ENCODE measurements around the gene HACD2.

Gene HACD2

GRCh38 chr3:123447416-123447748, 137.5 kb downstream of the HACD2 start:
- TF ChIP-seq, protein P1, sequence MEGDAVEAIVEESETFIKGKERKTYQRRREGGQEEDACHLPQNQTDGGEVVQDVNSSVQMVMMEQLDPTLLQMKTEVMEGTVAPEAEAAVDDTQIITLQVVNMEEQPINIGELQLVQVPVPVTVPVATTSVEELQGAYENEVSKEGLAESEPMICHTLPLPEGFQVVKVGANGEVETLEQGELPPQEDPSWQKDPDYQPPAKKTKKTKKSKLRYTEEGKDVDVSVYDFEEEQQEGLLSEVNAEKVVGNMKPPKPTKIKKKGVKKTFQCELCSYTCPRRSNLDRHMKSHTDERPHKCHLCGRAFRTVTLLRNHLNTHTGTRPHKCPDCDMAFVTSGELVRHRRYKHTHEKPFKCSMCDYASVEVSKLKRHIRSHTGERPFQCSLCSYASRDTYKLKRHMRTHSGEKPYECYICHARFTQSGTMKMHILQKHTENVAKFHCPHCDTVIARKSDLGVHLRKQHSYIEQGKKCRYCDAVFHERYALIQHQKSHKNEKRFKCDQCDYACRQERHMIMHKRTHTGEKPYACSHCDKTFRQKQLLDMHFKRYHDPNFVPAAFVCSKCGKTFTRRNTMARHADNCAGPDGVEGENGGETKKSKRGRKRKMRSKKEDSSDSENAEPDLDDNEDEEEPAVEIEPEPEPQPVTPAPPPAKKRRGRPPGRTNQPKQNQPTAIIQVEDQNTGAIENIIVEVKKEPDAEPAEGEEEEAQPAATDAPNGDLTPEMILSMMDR (IDR thresholded peaks at IDR 0.05; ENCODE audit: insufficient read depth, low read length, missing control alignments) = no peak
- ChIA-PET POLR2A (no interaction called here), CTCF (interaction anchor here (0.6 to 2.8 kb wide), 7 partner anchors 11 to 135 kb away, joined by 3 to 11 read pairs (median 4); no protein-coding TSS in a partner anchor)
- DNase-seq (ENCODE audit: low read depth, low spot score) = no peak
- no peak overlapping the region for H3K4me3 ChIP-seq (ENCODE audit: low read depth, low read length)

DNA sequence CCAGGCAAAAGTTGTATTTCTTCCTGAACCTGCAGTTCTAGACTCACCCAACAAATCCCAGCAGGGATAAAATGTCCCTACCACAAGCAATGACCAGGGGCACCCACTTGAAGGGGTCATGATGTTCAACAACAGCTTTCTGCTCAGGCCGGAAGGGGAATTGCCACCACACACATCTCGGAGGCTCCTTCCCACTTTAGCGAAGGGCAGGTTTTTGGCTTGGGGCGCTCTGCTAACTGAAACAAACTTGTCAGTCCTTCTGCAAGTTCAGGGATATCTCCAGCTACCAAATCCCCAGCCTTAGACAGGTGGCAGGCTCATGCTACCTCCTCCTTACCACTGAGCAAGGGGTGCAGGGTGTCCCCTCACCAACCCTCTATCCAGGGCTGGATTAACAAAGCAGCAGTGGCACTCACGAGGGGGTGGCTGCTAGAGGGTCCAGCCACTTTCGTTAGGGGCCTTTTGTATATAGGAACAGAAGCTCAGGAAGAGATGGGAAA, 138.2 kb downstream of the HACD2 start:
- H3K4me3 ChIP-seq (ENCODE audit: low read depth, low read length) = no peak overlapping the region
- DNase-seq (ENCODE audit: low read depth, low spot score) = no peak
- ChIA-PET POLR2A (no interaction called here), CTCF (interaction anchor here (1.0 to 2.8 kb wide), 5 partner anchors 10 to 107 kb away, joined by 3 to 9 read pairs (median 4); no protein-coding TSS in a partner anchor)
- TF ChIP-seq, protein P1 (IDR thresholded peaks at IDR 0.05; ENCODE audit: insufficient read depth, low read length, missing control alignments) = no peak

- no peak for DNase-seq (ENCODE audit: low read depth, low spot score)
- TF ChIP-seq, protein P1 (IDR thresholded peaks at IDR 0.05; ENCODE audit: insufficient read depth, low read length, missing control alignments) = no peak
- ChIA-PET CTCF (interaction anchor here (1.0 to 2.8 kb wide), 5 partner anchors 10 to 108 kb away, joined by 3 to 9 read pairs (median 4); no protein-coding TSS in a partner anchor), POLR2A (no interaction called here)
- no peak overlapping the region for H3K4me3 ChIP-seq (ENCODE audit: low read depth, low read length)
Measured at GRCh38 chr3:123446210-123446609, 138.6 kb downstream of the HACD2 start.

DNA sequence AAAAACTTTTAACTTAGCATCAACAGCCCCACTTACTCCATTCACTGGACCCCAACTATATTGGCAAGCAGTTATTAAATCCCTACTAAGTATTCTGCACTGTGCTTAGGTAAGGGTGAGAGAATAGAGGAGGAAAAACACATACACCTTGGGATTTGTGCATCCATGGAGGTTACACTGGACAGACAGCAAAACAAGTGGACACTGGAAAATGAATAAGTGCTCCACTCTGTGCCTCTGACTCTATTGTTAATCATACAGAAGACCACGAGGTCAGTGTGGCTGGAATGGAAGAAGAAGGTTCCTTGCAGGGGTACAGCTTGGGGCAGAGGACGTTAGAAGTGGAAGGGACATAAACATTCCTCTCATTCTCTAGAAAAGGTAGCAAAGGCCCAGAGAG, 139.2 kb downstream of the HACD2 start:
- ChIA-PET CTCF (interaction anchor here (2.7 kb wide), 1 partner anchor 108 kb away, joined by 6 read pairs; no protein-coding TSS in a partner anchor), POLR2A (no interaction called here)
- TF ChIP-seq, protein P1 (IDR thresholded peaks at IDR 0.05; ENCODE audit: insufficient read depth, low read length, missing control alignments) = no peak
- H3K4me3 ChIP-seq (ENCODE audit: low read depth, low read length) = no peak overlapping the region
- DNase-seq (ENCODE audit: low read depth, low spot score) = no peak

- POLR2A ChIA-PET = no interaction called here
- TF ChIP-seq, protein P1 (IDR thresholded peaks at IDR 0.05; ENCODE audit: insufficient read depth, low read length, missing control alignments) = no peak
- CTCF ChIA-PET = no interaction called here
- no peak overlapping the region for H3K4me3 ChIP-seq (ENCODE audit: low read depth, low read length)
- no peak for DNase-seq (ENCODE audit: low read depth, low spot score)
Measured at GRCh38 chr3:123444744-123445143, 140.1 kb downstream of the HACD2 start.

DNA sequence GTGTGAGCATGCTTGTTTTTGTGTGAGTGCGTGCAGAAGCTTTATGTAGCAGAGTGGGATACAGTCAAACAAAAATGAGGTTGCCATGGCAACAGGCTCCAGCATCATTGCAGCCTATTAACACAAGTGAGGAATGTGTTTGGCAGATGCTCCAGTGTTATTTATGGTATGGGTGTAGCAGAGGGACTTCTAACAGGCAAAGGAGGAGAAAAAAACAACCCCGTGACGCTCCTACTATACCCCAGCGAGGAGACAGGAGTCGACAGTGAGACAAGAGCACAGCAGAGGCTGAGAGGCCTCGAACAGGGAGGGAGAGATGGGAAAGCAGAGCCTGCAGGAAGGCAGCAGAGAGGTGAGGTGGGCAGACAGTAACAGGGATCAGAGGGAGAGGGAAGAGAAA, 140.8 kb downstream of the HACD2 start:
- POLR2A ChIA-PET = no interaction called here
- TF ChIP-seq, protein P1 (IDR thresholded peaks at IDR 0.05; ENCODE audit: insufficient read depth, low read length, missing control alignments) = no peak
- DNase-seq (ENCODE audit: low read depth, low spot score) = no peak
- no peak overlapping the region for H3K4me3 ChIP-seq (ENCODE audit: low read depth, low read length)
- CTCF ChIA-PET = no interaction called here
